ENCODE measurements around the gene C2orf72. TPM values are rescaled to one million over a fixed set of nuclear protein-coding genes. Genes with fewer than 3 reads are reported as not detected.

The C2orf72 gene
- total and polyA plus RNA-seq, 2 of the 13 experiments (the other 11 are each of a cell fraction or from before 2014, with no cell fraction given): 147 to 203 TPM

DNA sequence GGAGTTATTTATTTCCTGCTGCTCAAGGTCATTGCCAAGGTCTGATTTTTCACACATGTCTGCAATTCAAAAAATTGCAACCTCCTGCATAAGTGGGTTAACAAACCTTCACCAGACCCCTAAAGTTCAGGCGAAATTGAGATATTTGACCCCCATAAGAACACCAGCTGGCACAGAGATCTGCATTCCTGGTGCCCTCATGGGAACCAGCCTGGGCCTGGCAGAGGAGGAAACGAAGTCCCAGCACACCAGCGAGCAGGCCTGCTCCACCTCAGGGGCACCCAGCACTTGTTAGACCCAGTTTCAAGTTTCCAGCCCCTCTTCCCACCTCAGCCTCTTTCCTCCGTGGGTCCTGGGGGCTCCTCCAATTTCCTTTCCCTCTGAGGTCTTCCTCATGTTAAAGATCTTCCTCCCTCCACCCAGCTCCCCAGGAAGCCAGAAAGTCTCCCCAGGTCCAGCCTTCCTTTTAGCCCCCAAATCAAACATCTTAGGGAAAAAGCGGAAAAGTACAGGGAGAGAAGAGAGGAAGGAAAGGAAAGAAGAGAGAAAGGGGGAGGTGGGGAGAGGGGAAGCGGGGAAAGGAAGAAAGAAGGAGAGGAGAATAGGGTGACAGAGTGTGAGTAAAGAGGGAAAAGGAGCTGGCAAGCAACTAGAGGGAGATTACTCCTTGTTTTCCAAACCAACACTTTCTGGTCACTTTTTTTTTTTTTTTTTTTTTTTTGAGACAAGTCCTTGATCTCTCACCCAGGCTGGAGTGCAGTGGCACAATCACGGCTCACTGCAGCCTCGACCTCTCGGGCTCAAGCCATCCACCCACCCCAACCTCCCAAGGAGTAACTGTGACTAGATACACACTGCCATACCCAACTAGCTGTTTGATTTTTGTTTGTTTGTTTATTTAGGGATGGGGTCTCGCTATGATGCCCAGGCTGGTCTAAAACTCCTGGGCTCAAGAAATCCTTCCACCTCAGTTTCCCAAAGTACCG, 3.9 kb upstream of the C2orf72 start (continued):
- TF ChIP-seq, protein P1, sequence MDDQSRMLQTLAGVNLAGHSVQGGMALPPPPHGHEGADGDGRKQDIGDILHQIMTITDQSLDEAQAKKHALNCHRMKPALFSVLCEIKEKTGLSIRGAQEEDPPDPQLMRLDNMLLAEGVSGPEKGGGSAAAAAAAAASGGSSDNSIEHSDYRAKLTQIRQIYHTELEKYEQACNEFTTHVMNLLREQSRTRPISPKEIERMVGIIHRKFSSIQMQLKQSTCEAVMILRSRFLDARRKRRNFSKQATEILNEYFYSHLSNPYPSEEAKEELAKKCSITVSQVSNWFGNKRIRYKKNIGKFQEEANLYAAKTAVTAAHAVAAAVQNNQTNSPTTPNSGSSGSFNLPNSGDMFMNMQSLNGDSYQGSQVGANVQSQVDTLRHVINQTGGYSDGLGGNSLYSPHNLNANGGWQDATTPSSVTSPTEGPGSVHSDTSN (CRISPR knock-in tag; IDR thresholded peaks at IDR 0.05; ENCODE audit: borderline replicate concordance): no peak
- TF ChIP-seq, protein P2, sequence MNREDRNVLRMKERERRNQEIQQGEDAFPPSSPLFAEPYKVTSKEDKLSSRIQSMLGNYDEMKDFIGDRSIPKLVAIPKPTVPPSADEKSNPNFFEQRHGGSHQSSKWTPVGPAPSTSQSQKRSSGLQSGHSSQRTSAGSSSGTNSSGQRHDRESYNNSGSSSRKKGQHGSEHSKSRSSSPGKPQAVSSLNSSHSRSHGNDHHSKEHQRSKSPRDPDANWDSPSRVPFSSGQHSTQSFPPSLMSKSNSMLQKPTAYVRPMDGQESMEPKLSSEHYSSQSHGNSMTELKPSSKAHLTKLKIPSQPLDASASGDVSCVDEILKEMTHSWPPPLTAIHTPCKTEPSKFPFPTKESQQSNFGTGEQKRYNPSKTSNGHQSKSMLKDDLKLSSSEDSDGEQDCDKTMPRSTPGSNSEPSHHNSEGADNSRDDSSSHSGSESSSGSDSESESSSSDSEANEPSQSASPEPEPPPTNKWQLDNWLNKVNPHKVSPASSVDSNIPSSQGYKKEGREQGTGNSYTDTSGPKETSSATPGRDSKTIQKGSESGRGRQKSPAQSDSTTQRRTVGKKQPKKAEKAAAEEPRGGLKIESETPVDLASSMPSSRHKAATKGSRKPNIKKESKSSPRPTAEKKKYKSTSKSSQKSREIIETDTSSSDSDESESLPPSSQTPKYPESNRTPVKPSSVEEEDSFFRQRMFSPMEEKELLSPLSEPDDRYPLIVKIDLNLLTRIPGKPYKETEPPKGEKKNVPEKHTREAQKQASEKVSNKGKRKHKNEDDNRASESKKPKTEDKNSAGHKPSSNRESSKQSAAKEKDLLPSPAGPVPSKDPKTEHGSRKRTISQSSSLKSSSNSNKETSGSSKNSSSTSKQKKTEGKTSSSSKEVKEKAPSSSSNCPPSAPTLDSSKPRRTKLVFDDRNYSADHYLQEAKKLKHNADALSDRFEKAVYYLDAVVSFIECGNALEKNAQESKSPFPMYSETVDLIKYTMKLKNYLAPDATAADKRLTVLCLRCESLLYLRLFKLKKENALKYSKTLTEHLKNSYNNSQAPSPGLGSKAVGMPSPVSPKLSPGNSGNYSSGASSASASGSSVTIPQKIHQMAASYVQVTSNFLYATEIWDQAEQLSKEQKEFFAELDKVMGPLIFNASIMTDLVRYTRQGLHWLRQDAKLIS (CRISPR knock-in tag; IDR thresholded peaks at IDR 0.05): no peak
- no peak for TF ChIP-seq PRPF4 (IDR thresholded peaks at IDR 0.05; ENCODE audit: low read depth, low read length, poor library complexity, severe bottlenecking)
- no peak for TF ChIP-seq ZNF563 (CRISPR knock-in tag; IDR thresholded peaks at IDR 0.05)
- TF ChIP-seq TBL1XR1 (IDR thresholded peaks at IDR 0.05; ENCODE audit: borderline replicate concordance, low read length, partially characterized antibody): no peak
- TF ChIP-seq ZNF317 (CRISPR knock-in tag; IDR thresholded peaks at IDR 0.05): no peak
- TF ChIP-seq ZNF570 (CRISPR knock-in tag; IDR thresholded peaks at IDR 0.05; ENCODE audit: borderline replicate concordance): no peak
- no peak for TF ChIP-seq NONO (IDR thresholded peaks at IDR 0.05)
- no peak for TF ChIP-seq NONO (CRISPR knock-in tag; conservative IDR thresholded peaks at IDR 0.05)
- TF ChIP-seq ZNF124 (CRISPR knock-in tag; IDR thresholded peaks at IDR 0.05): no peak
- TF ChIP-seq ISL2 (CRISPR knock-in tag; IDR thresholded peaks at IDR 0.05): no peak
- TF ChIP-seq, protein P3, sequence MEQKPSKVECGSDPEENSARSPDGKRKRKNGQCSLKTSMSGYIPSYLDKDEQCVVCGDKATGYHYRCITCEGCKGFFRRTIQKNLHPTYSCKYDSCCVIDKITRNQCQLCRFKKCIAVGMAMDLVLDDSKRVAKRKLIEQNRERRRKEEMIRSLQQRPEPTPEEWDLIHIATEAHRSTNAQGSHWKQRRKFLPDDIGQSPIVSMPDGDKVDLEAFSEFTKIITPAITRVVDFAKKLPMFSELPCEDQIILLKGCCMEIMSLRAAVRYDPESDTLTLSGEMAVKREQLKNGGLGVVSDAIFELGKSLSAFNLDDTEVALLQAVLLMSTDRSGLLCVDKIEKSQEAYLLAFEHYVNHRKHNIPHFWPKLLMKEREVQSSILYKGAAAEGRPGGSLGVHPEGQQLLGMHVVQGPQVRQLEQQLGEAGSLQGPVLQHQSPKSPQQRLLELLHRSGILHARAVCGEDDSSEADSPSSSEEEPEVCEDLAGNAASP (CRISPR knock-in tag; IDR thresholded peaks at IDR 0.05; ENCODE audit: borderline replicate concordance): no peak
- TF ChIP-seq, protein P4, sequence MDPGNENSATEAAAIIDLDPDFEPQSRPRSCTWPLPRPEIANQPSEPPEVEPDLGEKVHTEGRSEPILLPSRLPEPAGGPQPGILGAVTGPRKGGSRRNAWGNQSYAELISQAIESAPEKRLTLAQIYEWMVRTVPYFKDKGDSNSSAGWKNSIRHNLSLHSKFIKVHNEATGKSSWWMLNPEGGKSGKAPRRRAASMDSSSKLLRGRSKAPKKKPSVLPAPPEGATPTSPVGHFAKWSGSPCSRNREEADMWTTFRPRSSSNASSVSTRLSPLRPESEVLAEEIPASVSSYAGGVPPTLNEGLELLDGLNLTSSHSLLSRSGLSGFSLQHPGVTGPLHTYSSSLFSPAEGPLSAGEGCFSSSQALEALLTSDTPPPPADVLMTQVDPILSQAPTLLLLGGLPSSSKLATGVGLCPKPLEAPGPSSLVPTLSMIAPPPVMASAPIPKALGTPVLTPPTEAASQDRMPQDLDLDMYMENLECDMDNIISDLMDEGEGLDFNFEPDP (CRISPR knock-in tag; conservative IDR thresholded peaks at IDR 0.05): no peak
- TF ChIP-seq, protein P5, sequence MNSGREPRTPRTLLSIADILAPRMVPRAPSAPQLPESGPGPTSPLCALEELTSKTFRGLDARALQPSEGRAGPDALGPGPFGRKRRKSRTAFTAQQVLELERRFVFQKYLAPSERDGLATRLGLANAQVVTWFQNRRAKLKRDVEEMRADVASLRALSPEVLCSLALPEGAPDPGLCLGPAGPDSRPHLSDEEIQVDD (CRISPR knock-in tag; IDR thresholded peaks at IDR 0.05; ENCODE audit: borderline replicate concordance): no peak
- TF ChIP-seq ZNF615 (CRISPR knock-in tag; IDR thresholded peaks at IDR 0.05; ENCODE audit: borderline replicate concordance): no peak
- 0 out of 2 replicates have a peak, but pooled peaks have one; percentile 40 for TF ChIP-seq GLI4 (CRISPR knock-in tag; IDR thresholded peaks at IDR 0.05; ENCODE audit: borderline replicate concordance)
- no peak for TF ChIP-seq ZNF326 (CRISPR knock-in tag; IDR thresholded peaks at IDR 0.05; ENCODE audit: borderline replicate concordance)
- TF ChIP-seq SOX6 (IDR thresholded peaks at IDR 0.05): no peak
- TF ChIP-seq SOX6 (CRISPR knock-in tag; IDR thresholded peaks at IDR 0.05): no peak
- no peak for TF ChIP-seq TARDBP (CRISPR knock-in tag; IDR thresholded peaks at IDR 0.05)
- peak; percentile 95 for TF ChIP-seq ZNF121 (CRISPR knock-in tag; IDR thresholded peaks at IDR 0.05)

Data from HepG2 (cell line).